Stromal cell of bone marrow (primary cell): ENCODE data around the gene REV3L.
"Not testable (repeated sequence)": the region's sequence is repeated elsewhere in the genome, so short reads cannot be mapped to it uniquely, and the experiment has no call there.

ENCODE experiments used
- DNase-seq: peaks from one replicate; pipeline ENCODE4 v3.0.0-alpha.2; 2012; ENCODE audit warnings: low read depth

The REV3L gene

GRCh38 chr6:111258010-111258409 lies 225.0 kb downstream of the REV3L start:
- DNase-seq, result no peak

DNA sequence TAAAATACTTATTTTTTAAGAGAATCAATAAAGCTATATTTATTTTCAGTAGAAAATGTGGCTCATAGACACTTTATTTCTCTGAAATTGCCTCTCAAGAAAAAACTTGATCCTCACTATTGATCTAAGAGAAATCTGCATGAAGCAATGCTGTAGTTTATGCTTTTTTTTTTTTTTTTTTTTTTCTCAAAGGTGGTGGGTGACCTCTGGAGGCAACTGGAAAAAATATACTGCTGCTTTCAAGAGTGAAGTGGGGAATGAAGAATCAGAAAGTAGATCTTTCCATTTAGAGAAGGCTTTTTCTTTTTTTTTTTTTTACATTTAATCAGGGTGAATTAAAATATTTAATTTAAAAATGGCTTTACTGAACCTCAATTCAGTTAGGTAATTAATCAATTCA lies 226.4 kb downstream of the REV3L start:
- DNase-seq, result no peak

- not testable (repeated sequence) for DNase-seq
Measured at GRCh38 chr6:111255838-111256237, 227.2 kb downstream of the REV3L start.

DNA sequence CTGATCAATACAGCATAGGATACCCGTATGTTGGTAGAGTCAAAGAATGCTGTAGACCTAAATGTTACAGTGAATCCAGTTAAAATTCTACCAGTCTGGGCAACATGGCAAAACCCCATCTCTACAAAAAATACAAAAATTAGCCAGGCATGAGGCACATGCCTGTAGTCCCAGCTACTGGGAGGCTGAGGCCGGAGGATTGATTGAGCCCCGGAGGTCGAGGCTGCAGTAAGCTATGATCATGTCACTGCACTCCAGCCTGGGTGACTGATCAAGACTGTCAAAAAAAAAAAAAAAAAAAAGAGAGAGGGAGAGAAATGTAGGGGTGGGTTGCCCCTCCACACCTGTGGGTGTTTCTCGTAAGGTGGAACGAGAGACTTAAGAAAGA lies 228.2 kb downstream of the REV3L start:
- no peak for DNase-seq

DNA sequence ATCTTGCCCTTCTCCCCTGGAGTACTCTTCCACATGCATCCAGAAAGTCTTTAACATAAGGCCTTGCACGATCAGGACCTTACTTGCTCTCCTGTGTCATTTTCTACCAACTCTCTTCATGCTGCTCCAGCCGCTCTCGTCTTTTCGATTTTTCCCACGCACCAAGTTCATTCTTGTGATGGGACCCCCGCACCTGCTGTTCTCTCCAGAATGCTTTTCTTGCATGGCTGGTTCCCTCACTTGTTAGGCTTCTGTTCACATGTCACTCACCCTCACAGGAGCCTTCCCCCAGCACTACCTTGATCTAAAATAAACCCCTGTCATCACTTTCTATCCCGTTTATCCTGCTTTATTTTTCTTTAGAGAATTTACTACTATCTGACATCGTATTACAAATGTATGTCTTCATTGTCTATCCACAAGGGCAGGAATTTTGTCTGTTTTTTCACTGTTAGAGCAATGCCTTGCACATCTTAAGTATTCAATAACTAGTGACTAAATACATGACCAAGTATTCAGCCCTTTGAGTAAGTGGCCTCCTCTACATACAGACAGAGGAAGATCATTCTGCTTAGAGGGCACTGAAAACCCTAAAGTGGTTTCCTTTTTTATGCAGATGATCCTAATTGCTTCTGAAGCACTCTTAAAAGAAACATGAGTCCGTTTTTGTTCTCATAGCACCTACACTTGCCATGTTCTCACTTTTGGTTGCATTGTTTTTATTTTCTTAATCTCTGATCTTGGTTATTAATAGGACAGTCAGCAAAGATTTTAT lies 228.8 kb downstream of the REV3L start:
- no peak for DNase-seq

- no peak for DNase-seq
Measured at GRCh38 chr6:111252726-111253125, 230.3 kb downstream of the REV3L start.

DNA sequence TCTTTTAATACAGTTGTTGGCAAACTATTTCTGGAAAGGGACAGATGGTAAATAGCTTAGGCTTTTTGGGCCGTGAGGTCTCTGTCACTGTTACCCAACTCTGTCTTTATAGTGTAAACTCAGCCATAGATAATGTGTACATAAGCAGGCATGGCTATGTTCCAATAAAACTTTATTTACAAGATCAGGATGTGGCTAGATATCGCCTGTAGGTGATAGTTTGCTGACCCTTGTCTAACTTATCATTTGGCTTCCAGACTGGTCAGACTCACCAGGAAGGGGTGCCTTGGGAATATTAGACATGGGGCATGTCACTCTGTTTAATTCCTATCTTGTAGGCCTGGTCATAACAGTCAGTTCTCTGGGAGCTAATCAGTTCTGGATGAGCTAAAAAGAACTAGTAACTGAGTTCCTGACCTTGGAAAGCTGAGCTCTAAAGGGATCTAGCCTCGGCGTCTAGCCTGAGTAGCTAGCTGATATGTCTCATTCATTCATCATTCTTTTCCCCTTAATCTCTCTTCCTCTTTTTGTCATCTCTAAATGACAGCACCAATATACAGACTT lies 232.1 kb downstream of the REV3L start:
- no peak for DNase-seq
